Anterior cingulate cortex (tissue), 58 donors: ENCODE measurements around the gene ZDHHC11B.
"Not testable (repeated sequence)": the region's sequence is repeated elsewhere in the genome, so short reads cannot be mapped to it uniquely, and the experiment has no call there.

Source experiments
- DNase-seq, 58 donors: peaks; one replicate each; lab custom pipeline; 2025; lab: John Stamatoyannopoulos, UW

ZDHHC11B gene

DNA sequence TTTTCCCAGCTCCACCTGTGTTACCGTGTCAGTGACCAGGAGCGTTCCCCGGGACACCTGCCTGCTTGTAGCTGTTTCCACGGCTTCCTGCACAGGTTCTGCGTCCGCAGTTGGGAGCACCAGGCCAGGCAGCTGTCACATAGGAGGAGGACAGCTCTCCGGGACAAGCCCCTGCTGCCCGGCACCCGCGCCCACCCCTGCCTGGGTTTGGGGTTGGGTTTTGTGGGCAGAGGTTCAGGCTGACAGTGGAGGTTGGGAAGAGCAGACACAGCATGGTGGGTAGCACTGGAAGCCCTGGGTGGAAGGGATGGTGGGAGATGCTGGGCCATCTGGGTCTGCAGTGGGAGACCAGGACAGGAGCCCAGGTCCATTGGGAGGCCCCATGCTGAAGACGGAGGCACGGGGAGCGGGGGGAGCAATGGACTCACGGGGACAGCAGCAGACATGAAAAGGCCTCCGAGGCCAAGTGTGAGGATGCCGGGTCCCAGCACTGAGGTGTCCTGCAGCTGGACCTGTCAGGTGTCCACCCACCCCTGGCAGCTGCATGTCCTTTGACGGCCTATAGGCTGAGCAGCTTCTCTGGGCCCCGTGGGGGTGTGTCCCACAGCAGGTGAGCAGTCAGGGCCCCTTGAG lies 2.8 kb upstream of the ZDHHC11B start:
- not testable (repeated sequence) for DNase-seq

DNA sequence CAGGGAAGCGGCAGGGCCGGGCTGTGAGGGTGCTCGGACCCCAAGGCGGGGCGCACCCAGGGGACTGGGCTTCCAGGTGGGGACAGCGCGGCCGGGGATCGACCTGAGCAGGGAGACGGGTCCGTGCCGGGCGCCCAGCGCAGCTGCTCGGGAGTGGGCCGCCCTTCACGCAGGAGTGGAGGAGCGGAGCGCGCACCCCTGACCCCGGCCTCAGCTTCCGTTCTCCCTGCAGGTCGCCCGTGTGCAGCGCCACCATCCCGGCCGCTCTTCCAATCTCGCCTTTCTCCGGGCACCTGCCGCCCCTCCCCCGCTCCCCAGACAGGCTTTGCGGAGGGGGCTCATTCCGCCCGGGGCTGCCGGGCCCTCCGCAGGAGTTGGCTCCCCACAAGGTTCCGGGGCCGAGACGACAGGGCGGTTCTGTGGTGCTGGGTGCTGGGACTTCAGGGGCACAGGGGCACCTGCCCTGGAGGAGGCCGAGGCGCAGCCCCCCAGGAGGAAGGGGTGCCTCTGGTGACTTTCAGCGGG lies 714 bp upstream of the ZDHHC11B start:
- DNase-seq, result peak in 1 of 58 donors; percentile 38

DNA sequence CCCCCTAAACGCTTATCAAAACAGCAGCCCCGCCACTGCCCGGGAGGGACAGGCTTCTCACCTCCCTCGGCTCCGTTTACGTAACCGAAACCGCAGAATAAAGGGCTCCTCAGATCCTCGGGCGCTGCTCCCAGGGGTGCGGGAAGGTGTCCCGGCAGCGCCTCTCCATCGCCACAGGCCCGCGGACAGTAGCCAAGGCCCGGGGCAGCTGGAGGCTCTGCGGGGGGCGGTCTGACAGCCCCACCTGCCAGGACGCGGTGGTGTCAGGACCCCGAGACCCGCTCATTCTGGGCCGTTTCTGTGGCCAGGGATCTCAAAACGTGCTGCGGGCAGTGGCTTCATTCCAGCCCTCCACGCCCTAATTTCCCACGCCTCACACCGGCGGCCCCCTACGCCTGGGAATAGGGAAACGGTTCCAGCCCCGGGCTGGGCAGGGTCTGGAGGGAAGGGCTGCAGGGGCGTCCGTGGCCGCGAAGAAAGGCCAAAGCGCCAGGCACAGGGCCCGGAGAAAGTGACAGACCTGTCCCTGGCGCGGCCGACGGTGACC lies 575 bp downstream of the ZDHHC11B start:
- DNase-seq, result peak in 2 of 58 donors; percentile 55 to 65

DNA sequence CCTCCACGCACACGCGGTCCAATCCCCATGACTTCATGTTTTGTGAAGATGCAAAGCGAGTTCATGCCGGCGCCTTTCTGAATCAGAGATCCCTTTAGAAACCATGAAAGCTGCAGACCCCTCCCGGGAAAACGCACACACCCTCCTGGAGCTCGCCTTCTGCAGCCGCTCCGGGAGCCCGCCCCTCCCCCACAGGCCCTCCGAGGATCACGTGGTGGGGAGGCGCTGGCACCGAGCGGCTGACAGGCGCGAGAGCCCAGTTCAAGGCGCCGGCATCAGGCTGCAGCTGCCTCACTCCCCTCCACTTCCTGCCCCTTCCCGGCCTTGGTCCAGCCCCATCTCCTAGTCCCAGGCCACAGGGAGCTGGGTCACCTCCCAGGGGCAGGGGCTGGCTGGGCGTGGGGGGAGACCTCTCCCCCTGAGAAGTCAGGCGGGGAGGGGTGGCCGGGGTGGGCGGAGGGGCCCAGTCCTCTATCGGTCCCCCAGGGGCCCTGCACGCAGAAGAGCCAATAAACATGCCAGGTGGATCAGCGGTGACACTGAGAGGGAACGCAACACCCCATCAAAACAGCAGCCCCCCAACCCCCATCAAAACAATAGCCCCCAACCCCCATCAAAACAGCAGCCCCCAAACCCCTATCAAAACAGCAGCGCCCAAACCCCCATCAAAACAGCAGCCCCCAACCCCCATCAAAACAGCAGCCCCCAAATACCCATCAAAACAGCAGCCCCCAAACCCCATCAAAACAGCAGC lies 1.3 kb downstream of the ZDHHC11B start:
- DNase-seq, result not testable (repeated sequence)

DNA sequence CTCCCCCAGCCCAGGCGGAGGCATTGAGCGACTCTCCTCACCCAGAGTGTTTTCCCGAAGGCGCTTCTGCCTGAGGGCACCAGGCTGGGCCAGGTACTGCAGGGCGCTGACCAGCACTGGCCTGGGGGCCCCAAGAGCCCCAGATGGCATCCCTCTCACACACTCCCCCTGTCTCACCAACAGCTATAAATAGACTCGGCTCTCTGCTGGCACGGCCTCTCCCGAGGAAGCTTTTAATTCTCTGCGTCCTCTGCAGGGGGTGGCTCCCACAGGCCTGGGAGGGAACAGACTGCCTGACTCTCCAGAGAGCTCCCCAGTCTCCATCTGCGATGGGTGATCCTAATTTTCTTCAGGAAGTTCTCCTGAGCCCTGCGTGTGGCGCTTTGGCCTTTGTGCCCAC lies 2.2 kb downstream of the ZDHHC11B start:
- not testable (repeated sequence) for DNase-seq

DNA sequence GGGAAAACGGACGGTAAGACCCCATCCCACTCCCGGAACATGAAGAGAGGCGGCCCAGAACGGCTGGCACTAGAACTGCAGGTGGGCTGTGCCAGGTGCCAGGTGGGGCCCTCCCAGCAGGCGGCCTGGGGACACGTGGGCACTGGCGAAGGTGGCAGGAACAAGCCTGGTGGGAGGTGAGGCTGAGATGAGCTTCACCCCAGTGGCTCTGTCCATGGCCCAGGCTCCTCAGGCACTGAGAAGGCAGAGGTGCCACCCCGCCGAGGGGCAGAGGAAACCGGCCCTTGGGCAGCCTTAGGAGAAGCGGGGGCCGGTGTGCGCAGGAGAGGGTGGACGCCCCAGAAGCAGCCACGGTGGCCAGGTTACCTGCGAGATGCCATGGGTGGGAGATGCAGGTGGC lies 4.0 kb downstream of the ZDHHC11B start:
- not testable (repeated sequence) for DNase-seq

DNA sequence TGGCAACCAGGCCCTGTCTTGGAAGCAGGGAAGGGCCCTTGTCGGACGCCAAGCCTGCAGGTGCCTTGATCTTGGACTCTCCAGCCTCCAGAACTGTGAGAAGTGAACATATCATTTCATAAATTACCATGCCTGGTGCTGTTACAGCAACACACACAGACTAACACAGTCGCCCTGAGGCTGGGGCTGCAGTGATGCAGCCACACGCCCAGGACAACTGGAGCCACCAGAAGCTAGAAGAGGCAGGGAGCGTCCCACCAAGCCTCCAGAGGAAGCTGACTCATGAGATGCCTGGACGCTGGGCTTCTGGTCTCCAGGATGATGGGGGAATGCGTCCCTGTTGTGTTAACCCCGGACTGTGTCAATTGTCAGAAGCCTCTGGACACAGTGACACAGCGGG lies 5.6 kb downstream of the ZDHHC11B start:
- not testable (repeated sequence) for DNase-seq

DNA sequence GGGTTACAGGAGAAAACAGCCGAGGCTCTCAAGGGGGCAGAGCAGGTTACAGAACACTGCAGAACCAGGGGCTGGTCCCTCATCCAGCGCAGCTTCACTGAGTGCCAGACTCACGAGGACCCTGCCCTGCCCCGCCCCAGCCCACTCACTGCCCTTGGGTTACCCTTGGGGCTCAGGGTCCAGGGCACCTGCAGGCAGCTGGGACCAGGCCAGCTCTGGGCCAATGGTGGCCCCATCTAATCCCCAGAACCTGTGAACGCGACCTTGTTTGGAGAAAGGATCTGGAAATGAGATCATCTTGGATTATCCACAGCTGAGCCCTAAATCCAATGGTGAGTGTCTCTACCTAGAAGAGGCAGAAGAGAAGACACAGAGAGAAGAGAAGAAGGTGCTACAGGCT lies 6.1 kb downstream of the ZDHHC11B start:
- not testable (repeated sequence) for DNase-seq

DNA sequence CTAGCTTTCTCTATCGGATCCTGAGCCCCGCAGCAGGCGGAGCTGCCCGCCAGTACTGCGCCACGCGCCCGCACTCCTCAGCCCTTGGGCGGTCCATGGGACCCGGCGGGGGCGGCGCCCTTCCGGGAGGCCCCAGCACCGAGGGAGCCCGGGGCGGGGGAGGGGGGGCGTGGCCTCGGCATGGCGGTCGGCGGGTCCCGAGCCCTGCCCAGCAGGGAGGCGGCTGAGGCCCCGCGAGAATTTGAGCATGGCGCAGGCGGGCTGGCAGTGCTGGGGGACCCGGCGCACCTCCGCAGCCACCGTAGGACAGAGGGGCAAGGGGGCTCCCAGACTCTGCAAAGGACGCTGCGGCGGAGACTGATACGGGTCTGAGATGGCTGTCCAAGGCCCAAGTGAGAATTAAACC lies 6.8 kb downstream of the ZDHHC11B start:
- no peak for DNase-seq

DNA sequence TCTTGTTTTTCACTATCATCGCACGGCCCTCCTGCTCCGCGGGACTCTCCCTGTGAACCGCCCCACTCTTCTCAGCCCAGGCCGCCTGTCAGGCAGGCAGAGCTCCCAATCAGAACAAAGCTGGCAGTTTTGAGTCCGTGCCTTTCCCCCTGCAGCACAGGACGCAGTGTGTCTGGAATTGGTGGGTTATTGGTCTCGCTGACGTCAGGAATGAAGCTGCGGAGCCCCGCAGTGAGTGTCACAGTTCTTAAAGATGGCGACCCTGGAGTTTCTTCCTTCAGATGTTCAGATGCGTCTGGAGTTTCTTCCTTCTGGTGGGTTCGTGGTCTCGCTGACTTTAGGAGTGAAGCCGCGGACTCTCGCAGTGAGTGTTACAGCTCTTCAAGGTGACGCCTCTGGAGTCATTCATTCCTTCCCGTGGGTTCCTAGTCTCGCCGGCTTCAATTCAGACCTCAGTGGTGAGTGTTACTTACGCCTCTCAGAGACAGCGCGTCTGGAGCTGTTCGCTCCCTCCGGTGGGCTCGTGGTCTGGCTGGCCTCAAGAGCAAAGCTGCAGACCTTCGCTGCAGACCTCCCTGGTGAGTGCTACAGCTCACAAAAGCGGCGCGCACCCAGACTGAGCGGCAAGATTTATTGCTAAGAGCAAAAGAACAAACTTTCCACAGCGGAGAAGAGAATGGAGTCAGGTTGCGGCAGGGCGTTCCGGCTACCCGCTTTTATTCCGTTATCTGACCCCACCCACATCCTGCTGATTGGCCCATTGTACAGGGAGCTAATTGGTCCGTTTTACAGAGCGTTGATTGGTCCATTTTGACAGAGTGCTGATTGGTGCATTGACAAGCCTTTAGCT lies 7.4 kb downstream of the ZDHHC11B start:
- no peak for DNase-seq

DNA sequence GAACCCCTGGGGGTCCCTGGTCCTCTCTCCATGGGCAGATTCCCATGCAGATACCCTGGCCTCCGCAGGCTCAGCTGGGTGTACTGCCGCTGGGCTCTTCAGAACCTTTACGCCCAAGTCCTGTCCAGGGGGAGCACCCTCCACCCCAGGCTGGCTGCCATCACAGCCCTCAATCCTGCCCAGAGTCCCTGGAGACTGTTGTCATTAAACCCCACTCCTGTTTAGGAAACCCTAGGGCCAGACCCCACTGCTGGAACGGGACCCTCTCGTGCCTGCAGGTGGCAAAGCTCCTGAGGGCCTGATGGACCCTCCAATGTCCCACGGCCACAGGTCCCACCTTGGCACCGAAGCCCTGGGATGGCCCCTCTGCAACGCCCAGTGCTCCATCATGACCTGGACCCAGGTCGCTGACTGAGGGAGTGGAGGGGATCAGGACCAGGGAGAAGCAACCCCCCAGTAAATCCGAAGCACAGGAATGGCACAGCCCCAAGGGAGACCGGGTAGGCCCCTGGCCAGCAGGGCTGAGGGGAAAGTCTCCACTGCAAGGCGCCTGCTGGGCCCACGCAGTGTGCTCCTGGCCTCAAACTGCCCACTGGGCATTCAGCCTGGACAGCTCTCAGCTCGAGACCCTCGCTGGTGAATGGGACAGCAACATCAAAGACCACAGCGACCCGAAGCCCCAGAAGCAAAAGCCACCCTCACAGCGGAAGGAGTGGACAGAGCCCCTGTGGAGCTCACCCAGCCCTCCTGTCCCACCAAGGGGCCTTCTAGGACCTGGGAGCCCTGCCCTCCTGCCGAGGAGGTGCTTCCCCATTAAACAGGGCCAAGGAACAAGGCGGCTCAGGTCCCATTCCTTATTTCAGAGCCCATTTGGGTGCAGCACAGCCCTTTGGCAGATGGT lies 8.3 kb downstream of the ZDHHC11B start:
- no peak for DNase-seq

DNA sequence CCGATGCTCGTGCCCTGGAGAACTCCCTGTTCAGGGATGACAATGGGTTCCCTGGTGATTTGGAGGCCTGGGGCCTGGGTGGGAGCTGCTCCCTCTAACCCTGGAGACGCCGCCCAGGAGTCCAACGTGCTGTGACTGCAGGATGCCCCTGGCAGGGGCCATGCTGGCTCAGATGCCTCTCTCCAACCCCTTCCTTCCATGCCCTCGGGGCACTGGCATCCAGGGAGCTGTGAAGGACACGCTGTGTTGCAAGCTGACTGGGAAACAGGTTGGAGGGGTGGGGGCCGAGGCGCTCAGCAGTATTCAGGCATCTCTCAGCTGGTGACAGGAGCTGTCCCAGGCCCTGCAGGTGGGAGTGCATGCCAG lies 9.0 kb downstream of the ZDHHC11B start:
- not testable (repeated sequence) for DNase-seq

DNA sequence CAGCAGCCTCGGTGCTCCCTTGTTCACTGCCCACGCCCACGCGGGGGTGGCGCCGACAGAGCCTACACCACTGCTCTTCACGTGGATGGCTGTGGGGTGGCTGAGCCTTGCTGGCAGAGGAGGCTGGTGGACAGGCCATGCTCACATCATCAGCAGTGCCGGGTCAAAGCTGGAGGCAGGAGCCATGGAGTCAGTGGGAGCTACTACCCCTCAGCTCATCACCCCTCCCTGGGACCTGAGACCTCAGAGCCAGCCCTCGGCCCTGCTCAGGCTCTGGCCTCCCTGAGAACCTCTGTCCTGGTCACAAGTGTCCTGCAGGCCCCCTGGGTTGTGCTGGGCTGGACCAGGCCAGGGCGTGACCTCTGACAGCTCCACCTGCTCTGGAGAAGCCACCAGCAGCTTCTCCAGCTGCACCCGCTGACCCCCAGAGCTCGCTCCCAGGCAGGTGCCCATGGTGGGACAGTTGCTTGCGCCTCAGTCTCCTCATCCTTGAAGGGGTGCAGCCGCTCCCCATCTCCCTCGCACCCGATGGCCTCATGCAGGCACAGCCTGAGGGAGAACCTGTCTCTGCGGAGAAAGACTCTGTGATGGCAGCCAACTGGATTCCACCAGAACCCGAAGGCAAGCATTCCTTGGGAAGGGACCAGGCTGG lies 9.5 kb downstream of the ZDHHC11B start:
- peak in 1 of 58 donors; percentile 49 for DNase-seq

DNA sequence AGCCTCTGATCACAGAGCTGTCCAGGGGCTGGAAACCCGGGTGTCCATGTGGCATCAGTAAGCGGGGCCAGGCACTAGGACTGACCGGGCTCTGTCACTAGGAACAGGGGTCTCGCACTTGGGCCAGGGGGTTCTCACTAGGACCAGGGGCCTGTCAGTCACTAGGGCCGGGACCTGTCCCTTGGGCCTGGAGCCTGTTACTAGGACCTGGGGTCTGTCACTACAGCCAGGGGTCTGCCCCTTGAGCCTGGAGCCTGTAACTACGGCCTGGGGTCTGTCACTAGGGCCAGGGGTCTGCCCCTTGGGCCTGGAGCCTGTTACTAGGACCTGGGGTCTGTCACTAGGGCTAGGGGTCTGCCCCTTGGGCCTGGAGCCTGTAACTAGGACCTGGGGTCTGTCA lies 10.2 kb downstream of the ZDHHC11B start:
- not testable (repeated sequence) for DNase-seq

DNA sequence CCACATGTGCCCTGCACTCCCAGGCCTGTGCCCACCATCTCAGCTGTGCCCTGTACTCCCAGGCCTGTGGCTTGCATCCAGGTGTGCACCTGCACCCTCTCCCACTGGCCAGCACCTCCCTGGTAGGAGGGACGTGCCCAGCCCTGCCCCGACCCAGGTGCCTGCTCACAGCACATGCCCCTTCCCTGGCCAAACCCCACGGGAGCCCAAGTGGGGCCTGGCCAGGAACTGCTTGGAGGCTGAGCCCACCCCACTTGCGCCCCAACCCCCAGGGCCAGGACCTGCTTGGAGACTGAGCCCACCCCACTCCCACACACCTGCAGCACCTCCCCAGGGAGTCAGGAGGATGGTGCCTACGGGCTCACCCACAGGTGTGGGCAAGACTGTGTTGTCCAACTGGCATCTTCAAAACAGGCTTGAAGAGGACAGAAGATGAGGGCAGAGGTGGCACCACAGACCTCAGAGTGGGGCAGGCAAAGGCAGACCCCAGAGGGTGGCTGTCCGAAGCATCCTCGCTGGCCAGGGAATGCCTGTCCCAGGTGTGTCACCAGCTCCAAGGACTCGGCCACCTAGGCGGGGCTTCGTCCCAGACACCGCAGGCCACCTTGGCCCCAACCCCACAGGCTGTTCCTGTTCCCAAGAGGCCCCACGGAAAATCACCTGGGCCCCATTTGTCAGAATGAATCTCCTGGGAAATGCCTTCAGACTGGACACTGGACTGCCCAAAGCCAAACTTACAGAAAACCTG lies 10.8 kb downstream of the ZDHHC11B start:
- no peak for DNase-seq

DNA sequence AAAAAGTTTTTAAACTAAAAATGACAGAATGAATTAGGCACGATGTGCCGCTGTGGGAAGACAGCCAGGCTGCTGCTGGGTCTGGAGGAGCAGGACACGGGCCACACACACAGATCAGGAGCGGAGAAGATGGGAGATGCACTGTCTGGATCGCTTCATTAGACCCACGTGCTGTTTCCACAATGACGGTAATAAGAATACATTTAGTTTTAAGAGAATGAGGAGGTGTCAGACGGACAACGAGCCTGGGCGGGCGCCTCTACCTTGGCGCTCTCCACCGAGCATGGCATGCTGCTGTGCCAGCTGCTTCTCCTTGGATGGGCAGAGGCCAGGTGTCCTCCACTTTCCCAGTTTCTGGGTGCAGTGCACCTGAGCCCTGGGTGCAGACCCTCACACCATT lies 11.6 kb downstream of the ZDHHC11B start:
- not testable (repeated sequence) for DNase-seq

DNA sequence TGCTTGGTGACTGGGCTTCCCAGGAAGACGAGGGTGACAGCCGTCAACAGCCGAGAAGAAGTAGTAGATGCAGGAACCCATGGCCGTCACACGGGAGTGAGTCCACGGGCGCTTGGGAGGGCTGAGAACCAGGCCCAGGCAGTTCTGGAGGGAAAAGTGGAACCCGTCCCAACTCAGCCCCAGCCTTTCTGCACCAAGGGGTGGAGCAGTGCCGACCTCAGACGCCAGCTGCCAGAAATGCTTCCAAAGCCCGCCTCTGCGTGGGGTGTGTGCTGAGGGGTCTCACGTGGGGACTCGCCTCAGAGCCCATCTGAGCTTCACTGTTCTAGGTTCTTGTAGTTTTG lies 12.0 kb downstream of the ZDHHC11B start:
- not testable (repeated sequence) for DNase-seq

DNA sequence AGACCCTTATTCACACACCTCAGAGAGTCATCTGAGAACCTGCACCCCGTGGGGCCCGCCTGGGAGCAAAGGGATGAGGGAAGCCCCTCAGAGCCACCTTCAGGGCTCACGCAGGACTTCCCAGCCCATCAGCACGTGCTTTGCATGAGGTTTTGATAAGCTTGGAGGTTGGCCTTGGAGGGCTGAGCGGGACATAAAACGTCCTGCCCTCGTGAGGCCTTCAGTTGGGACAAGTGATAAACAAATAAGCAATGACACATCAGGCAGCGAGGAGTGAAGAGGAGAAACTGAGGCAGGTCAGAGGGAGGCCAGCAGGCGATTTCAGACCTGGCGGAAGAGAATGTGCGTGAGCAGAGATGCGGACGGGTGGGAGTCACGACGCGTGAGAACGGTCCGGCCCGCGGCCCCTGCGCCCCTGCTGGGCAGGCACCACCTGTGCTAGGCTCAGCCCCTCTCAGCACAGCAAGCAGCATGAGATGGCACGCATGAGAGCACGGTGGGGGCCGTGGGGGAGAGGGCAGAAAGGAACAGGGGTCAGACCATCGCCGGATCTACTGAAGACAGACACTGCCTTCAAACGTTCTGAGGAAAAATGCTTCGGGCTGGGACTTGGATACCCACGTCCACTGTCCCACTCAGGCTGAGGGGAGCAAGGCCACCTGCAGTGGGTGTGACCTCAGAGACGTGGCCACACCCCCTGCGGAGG lies 12.5 kb downstream of the ZDHHC11B start:
- DNase-seq, result not testable (repeated sequence)
